ENCODE results near the gene JDP2.
"Not testable (repeated sequence)": the region's sequence is repeated elsewhere in the genome, so short reads cannot be mapped to it uniquely, and the experiment has no call there.

The JDP2 gene

GRCh38 chr14:75427482-75428229, at the start of gene JDP2:
TSS of gene JDP2 (plus strand) at chr14:75428022. CDS start at chr14:75437921, 9,899 bp downstream.
- peak; percentile 77 for DNase-seq (ENCODE audit: low spot score)

DNA sequence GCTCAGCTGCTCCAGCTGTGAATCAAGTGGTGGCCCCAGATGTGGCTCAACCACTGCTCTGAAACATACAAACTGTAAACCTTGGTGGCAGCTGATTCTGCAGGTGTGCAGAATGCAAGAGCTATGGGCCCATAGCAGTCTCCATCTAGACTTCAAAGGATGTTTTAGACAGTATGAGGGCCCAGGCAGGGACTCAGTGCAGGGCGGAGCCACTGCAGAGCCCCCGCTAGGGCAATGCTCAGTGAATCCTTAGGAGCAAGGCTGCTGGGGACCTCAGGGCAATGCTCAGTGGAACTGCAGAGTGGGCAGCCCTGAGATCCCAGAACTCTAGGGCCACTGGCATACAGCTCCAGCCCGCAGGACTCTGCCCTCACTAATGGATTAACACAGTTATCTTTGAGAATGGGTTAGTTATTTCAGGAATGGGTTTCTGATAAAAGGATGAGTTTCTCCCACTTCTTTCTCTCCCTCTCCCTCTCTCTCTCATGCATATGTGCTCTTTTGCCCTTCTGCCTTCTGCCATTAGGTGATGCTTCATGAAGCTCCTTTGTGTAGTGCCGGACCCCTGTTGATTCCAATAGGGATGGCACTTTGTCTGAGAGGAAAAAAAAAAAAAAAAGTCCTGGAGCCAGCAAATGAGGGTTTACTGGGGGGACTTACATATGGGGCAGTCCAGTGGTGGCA, 48.4 kb upstream of the JDP2 start:
- no peak for DNase-seq (ENCODE audit: low spot score)

DNA sequence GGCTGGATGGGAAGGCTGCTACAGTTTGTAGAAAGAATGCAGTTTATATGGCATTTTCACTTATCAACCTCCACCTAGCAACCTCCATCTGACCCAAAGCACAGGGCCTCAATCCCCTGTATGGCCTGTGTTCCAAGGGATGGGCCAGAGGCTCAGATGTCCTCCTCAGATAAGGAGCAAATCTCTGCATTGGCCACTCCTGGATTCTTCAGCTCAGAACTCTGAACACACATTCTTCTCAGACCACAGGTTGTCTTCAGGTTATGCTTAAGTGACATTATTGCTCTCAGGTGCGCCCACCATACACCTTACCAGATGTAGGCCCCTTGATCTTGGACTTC, 47.9 kb upstream of the JDP2 start:
- DNase-seq (ENCODE audit: low spot score) = no peak

DNA sequence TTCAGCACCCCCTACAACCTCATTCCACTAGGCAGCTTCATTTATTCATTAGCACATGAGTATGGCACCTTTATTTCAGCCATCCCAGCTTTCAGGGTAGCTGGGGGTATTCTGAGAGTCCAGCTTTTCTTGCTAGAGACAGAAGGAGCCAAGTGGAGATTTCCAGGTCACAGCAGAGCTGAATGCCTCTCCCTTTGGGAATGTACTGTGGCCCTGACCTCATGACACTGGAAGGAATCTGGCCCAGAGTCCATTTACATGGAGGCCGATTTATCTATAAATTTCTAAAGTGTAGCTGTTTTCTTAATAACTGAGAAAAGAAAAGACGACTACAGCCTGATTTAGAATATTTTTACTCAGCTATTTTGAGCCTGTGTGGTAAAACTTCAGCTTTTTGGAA, 47.2 kb upstream of the JDP2 start:
- no peak for DNase-seq (ENCODE audit: low spot score)

DNA sequence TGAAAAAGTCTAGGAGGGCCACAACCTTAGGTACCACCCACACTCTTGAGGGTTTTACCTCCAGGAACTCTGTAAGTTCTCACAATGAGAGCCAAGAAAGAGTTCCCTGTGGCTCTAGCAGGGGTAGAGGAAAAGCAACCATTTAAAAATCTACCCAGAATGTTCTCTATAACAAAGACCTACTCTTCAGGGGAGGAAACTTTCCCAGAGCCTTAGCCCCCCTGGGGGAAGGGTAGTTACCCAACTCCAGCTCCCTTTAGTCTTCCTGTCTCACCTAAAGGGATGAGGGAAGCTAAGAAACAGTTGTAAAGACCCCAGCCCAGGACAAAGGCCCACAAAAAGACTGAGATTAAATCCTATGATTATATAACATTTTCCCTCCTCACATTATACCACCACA, 46.2 kb upstream of the JDP2 start:
- no peak for DNase-seq (ENCODE audit: low spot score)

DNA sequence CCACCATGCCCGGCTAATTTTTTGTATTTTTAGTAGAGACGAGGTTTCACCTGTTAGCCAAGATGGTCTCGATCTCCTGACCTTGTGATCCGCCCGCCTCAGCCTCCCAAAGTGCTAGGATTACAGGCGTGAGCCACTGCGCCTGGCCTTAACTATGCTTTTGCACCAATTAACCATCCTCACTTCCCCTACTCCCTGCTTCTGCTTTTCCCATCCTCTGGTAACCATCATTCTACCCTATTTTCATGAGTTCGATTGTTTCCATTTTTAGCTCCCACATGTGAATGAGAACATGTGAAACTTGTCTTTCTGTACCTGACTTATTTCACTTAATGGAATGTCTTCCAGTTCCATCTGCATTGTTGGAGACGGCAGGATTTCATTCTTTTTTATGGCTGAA, 44.6 kb upstream of the JDP2 start:
- DNase-seq (ENCODE audit: low spot score) = not testable (repeated sequence)

- no peak for DNase-seq (ENCODE audit: low spot score)
These were observed 44.1 kb upstream of the JDP2 start for GRCh38 chr14:75383721-75384120.

- no peak for DNase-seq (ENCODE audit: low spot score)
These were observed 38.1 kb upstream of the JDP2 start for GRCh38 chr14:75389679-75390078.

DNA sequence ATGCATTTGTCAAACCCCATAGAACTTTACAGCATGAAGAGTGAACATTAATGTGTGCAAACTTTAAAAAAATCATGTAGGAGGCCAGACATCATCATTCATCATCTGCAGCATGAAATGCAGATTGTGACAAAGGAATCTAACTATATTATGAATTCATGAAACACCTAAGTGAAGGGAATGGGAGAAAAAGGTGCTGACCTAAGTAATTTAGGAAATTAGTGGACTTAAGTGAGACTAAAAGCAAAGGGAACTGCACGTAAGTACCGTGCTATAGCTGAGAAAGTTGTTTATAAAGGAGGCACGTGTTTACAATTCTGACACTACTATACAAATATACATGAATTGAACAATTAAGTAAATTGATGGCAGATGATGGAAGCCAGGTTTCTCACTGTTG, 37.6 kb upstream of the JDP2 start:
- DNase-seq (ENCODE audit: low spot score) = no peak

DNA sequence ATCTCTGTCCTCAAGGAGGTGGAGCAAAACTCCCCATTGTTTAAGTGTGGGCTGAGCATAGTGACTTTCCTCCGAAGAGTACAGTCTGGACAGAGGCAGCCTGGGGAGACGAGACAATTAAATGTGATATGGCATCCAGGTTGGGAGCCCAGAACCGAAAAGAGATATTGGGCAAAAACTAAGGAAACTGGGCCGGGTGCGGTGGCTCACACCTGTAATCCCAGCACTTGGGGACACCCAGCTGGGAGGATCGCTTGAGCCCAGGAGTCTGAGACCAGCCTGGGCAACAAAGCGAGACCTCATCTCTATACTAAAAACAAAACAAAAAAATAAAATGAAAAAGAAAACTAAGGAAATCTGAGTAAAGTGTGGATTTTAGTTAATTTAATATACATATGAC, 35.9 kb upstream of the JDP2 start:
- no peak for DNase-seq (ENCODE audit: low spot score)

DNA sequence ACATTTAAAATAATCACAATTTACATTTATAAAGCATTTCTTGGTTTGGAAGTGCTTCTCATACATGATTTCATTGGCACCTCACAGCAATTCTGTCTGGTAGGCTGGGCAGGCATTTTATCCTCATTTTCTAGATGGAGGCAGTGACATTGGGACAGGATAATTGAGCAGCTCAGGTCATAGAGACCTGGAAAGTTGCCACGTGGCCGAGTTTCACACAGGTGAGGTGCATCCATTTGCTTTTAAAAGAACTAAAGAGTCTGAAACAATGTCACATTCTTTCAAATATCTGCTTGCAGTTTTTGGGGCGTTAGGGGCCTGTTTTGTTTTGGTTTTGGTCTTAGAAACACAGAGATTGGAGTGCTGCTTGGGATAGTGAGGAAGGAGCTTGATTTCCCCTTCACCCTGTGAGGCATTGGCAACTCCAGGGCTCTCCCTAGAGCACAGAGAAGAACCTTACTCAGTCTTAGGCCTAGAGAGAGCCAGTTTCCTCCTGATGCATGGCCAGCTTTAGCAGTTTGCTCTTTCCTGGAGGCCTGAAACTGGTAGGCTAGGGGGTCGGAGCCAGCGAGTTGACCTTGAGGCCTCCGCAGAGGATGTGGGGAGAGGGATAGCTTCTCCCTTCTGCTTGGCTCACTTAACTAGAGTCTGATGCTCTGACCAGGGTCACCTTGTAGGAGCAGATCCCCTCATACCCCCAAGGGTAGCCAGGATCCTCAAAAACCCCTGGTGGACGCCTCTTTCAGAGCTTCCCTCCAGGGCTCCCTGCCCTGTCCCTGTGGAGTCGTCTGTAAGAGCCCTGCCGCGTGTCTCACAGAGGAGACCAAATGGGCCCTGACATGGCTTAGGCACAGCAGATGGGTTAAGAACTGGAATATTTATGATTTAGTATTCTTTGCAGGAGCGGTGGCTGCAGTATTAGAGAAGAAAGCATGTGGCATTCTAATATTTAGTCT, 34.9 kb upstream of the JDP2 start:
- DNase-seq (ENCODE audit: low spot score) = no peak

DNA sequence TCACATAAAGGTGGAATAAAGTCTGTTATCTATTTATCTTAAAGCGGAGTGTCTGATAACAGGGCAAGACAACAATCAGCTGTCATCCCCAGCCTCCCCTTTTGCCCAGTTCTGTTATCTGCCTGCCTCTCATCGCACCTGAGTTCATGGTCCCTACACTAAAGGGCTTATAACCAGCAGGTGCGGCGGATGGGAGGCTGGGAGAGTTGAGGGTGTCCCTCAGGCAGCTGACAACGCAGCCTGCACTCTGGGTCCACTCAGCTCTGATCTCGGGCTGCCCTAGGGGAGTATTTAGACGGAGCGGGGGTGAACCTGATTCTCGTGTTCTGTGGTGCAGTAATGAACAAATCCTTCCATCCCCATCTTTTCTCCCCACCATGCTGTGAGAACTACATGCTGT, 34.0 kb upstream of the JDP2 start:
- no peak for DNase-seq (ENCODE audit: low spot score)

- DNase-seq (ENCODE audit: low spot score) = no peak
These were observed 32.0 kb upstream of the JDP2 start for GRCh38 chr14:75395862-75396261.

DNA sequence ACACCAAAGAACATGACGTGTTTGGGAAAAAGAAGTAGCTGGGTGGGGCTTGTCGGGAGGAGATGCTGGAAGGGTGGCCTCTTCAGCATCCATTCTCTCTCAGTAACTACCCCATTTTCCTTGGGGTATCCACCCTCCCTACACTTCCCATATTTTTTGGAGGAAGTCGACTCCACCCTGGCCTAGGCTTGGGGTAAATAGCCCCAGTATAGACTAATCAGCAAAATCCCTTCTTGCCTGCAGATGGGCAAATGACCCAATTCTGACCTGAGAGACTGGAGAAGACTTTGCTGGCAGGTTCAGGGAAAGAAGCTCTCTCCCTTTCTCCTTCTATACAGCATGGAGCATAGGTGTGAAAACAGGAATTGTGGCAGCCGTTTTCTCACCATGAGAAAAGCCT, 28.5 kb upstream of the JDP2 start:
- no peak for DNase-seq (ENCODE audit: low spot score)

GRCh38 chr14:75399843-75400775, 27.7 kb upstream of the JDP2 start:
- no peak for DNase-seq (ENCODE audit: low spot score)

DNA sequence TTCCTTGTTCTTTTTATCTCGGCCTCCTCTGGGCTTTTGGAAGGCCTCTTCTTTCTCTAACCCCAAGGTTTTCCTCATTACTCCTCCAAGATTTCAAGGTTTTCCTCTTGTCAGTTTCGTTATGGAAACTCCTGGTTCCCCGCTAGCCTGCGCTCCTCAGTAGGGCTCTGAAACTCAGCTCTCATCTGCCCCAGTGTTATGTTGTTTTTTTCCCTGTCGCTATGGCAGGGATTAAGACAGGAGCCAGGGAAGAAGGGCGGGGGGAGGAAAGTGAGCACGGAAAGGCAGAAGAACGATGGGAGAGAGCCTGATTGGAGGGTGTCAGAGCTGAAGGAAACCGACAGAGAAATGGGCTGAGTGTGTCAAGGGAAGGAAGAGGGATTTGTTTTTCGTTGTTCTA, 26.5 kb upstream of the JDP2 start:
- DNase-seq (ENCODE audit: low spot score) = no peak

GRCh38 chr14:75402867-75403413, 24.9 kb upstream of the JDP2 start:
- DNase-seq (ENCODE audit: low spot score) = no peak

DNA sequence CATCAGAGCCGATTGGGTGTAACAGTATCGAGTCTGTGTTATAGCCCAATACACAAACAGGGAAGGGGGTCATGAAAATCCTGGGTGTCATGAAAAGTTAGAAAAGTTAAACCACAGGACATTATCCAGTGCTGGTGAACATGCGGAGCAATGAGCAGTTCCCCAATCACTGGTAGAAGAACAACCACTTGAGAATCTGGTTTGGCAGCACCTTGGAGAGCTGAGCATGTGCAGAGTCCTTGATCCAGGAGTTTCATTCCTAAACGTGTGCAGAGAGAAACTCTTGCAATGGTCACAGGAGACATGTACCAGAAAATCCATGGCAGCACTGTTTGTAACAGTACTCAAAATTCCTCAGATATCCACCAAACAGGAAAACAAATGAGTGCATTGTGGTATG, 23.0 kb upstream of the JDP2 start:
- DNase-seq (ENCODE audit: low spot score) = no peak

GRCh38 chr14:75406102-75406501, 21.7 kb upstream of the JDP2 start:
- no peak for DNase-seq (ENCODE audit: low spot score)

- DNase-seq (ENCODE audit: low spot score) = no peak
These were observed 21.0 kb upstream of the JDP2 start for GRCh38 chr14:75406856-75407255.
